22Rv1 (cell line): ENCODE data around the gene GUK1.

ENCODE experiments used
- CTCF ChIP-seq: fragments of 450-650 bp; IDR thresholded peaks from 2 replicates; pipeline ENCODE4 v1.5.1; 2017; ENCODE audit warnings: mild to moderate bottlenecking
- ZFX ChIP-seq: fragments of 450-650 bp; IDR thresholded peaks from 2 replicates; pipeline ENCODE4 v1.6.1; 2017; ENCODE audit warnings: antibody characterized with exemption, borderline replicate concordance

- TF ChIP-seq CTCF (no peak), ZFX (no peak)
These were observed 35.9 kb downstream of the GUK1 start for GRCh38 chr1:228176024-228176395.
